ENCODE data around the gene ROCK1.

The ROCK1 gene

GRCh38 chr18:21101172-21101571 is 10.4 kb downstream of the ROCK1 start:
- no peak for DNase-seq

DNA sequence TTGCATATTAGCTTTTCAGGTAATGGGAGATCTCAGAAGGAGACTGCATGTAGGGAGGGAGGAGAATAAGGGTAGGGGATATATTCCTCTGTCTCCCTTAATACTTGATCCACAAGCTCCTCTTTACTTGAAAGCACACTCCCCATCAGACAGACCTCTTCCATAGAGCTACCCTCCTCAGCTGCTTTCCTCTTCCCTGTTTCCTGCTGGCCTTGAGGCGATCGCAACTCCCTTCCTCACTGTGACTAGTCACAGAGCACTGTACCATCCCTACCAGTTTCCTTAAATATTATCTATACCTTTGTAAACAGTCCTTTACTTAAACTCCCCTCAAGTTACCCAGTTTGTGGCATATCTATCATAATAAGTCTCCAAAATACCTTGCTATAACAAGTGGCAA is 10.9 kb downstream of the ROCK1 start:
- no peak for DNase-seq

- DNase-seq = no peak
Observed at GRCh38 chr18:21100146-21100545, 11.5 kb downstream of the ROCK1 start.

DNA sequence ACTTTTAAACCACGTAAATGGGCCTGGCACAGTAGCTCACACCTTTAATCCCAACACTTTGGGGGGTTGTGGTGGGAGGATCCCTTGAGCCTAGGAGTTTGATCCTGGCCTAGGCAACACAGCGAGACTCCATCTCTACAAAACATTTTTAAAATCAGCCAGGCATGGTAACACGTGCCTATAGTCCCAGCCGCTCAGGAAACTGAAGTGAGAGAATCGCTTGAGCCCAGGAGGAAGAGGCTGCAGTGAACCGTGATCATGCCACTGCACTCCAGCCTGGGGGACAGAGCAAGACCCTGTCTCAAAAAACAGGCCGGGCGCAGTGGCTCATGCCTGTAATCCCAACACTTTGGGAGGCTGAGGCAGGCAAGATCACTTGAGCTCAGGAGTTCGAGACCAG is 12.2 kb downstream of the ROCK1 start:
- no peak for DNase-seq

- DNase-seq = no peak
Observed at GRCh38 chr18:21096760-21097159, 14.9 kb downstream of the ROCK1 start.

DNA sequence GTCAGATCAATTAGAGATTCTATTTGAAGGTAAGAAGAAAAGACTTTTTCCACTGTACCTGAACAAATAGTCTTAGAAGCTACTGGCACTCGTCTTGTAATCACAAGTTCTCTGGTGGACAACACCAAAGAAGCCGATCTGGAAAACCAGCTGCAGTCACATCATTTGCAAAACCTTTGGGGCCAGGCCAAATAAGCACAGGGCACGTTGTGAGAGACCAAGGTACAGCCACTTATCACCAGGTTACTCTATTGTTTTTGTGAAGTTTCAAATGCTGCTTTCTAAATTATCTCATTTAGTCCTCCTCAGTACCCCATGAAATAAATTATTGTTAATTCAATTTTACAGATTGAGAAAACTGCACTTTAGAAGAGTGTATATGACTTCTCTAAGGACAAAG is 18.5 kb downstream of the ROCK1 start:
- no peak for DNase-seq

GRCh38 chr18:21090680-21091079 is 20.9 kb downstream of the ROCK1 start:
- DNase-seq = no peak

DNA sequence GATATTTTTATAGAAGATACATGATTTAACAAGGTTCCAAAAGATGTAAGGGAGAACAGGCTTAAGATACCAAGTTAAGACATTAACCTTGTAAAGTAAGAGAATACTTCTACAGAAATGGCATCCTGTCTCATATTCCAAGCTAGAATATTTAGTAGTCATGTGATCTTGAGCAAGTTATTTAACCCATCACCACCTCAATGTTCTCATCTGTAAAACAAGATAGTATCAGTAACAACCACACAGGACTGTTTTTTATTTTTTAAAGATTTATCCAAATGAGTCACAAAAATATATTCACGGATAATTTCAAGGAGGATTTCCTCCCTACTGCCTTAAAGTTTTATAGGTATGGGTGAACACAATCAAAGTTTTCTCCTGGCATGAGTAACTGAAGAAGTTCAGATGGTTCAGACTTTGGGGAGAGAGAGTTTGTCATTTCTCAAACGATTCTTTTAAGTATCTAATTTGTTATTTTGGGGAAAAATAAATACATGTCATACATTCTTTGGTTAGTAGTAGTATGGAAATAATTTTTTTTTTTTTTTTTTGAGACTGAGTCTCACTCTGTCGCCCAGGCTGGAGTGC is 25.9 kb downstream of the ROCK1 start:
- no peak for DNase-seq

- no peak for DNase-seq
Observed at GRCh38 chr18:21084511-21085078, 27.0 kb downstream of the ROCK1 start.

GRCh38 chr18:21083017-21083416 is 28.6 kb downstream of the ROCK1 start:
- no peak for DNase-seq

DNA sequence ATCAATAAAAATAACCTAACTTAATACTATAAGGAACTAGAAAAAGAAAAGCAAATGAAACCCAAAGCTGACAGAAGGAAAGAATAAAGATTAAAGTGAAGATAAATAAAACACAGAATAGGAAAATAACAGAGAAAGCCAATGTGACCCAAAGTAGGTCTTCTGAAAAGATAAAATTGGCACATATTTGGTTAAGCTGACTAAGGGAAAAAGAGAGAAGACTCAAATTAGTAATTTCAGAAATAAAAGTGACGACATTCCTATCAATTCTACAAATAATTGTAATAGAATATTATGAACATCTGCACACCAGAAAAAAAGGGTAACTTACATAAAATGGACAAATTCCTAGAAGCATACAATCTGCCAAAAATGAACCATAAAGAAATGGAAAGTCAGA is 30.2 kb downstream of the ROCK1 start:
- DNase-seq = no peak

DNA sequence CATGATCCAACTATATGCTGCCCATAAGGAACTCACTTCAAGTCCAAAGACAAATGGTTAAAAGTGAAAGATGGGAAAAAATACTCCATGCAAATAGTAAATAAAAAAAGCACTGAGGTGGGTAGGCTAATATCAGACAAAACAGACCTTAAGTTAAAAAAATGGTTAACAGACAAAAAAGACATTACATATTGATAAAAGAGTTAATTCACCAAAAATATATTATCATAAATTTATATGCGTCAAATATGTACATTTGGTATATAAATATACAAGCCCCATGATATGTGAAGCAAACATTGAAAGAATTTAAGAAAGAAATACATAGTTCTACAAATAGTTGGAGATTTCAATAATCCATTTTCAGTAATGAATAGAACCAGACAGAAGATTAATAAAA is 31.0 kb downstream of the ROCK1 start:
- no peak for DNase-seq

DNA sequence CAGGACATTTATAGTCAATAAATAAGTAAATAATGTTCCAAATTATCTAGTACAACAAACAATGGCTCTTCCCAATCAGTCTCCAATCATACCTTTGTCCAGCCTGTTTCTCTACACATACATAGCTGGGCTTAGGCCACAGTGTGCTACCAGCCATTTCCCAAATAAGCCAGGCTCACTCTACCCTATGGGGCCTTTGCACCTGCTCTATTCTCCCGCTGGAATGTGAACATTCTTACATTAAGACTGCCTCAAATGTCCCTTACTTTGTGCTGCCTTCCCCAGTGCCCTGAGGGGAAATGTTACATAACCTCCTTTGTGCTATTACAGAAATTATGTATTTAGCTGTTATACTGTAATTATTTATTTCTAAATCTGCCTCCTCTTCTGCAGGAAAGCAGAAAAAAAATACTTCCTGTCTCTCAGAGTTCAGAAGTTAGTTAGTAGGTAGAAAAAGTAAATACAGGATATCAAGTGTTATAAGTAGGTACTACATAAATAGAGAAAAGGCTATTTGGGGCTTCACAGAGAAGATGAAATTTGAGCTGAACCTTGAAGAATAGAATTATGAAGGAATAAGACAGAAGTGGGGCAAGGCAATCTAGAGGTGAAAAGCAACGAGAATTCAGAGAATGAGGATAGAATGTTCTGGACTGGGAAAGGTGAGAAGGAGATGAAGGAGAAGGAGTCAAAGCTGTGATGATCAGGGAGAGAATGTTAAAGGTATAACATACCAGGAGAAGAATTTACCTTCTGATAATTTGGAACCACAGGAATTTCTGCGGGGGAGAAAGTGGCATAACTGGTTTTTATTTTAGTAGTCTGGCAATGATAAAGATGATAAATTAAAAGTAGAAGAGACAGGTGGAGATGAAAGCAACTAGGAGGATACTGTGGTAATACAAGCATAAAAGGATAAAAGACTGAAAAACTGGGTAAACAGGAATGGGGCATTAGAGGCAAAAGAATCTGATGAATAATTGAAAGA is 37.0 kb downstream of the ROCK1 start:
- DNase-seq = no peak

DNA sequence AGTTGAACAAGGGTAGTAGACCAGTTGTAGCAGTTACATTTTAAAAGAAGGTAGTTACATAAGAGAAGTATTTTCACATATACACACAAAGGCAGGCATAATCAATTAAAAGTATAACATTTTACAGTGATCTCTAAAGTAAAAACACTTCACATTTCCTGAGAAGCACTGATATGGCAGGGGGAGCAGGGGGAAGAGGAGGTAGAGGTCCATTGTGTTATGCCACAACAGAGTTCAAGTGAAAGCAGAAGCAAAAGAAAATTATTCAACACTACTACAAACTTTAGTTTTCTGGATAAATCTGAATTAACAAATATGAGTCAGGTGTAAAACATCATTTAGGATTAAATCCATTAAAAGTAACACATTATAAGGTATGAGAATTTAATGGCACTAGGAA is 38.4 kb downstream of the ROCK1 start:
- no peak for DNase-seq

DNA sequence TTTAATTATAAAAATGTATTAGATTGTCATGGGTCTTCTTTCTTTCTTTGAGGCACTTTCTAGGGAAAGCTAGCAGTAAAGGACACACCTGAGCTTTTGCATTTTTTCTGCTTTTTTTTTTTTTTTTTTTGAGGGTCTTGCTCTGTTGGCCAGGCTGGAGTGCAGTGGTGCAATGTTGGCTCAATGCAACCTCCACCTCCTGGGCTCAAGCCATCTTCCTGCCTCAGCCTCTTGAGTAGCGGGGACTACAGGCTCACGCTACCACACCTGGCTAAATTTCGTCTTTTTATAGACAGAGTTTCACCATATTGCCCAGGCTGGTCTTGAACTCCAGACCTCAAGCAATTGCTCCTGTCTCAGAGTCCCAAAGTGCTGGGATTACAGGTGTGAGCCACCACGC is 40.5 kb downstream of the ROCK1 start:
- DNase-seq = no peak

DNA sequence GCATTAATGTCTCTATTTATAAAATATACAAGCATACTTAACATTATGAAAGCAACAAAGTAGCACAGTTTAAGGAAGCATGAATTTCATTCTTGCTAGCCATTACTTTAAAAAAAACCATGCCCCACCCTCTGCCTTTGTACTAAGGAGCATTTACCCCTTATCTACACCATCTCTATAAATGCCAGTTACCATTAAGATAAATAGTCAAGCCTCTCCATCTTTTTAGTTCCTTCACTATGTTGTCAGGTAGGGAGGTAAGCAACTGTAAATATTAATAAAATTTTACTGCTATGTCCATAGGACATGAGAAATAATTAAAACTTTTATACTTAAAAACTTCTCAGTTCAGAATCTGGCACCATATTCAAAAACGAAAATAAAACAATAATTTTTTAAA is 42.1 kb downstream of the ROCK1 start:
- no peak for DNase-seq

DNA sequence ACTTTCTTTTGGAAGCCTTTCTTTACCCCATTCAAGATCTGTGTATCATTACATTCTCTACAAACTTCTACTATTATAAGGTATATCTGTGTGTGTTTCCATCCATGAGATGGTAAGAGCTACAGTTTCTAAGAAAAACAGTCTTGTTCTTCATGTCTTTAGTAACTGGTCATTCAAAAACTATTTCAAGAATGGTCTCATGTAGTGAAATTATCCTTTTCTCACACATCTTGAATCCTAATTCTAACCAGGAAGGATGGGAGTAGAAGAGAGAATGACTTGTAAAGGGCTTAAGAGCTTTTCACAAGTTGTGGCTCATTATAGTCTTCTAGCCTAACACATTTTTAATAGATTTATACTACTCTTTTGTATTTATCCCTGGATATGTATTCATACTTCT is 47.3 kb downstream of the ROCK1 start:
- no peak for DNase-seq

- DNase-seq = no peak
Observed at GRCh38 chr18:21063011-21063410, 48.6 kb downstream of the ROCK1 start.

- no peak for DNase-seq
Observed at GRCh38 chr18:21057112-21057511, 54.5 kb downstream of the ROCK1 start.

- DNase-seq = no peak
Observed at GRCh38 chr18:21056545-21056944, 55.1 kb downstream of the ROCK1 start.

- no peak for DNase-seq
Observed at GRCh38 chr18:21054252-21054821, 57.3 kb downstream of the ROCK1 start.

- no peak for DNase-seq
Observed at GRCh38 chr18:21053127-21053526, 58.5 kb downstream of the ROCK1 start.

- no peak for DNase-seq
Observed at GRCh38 chr18:21052385-21052784, 59.2 kb downstream of the ROCK1 start.

- no peak for DNase-seq
Observed at GRCh38 chr18:21051620-21052019, 60.0 kb downstream of the ROCK1 start.
